HG03103 (cell line): ENCODE measurements around the gene PIH1D2.
"Not testable (repeated sequence)": the region's sequence is repeated elsewhere in the genome, so short reads cannot be mapped to it uniquely, and the experiment has no call there.

Experiments
- ATAC-seq: cut with Tn5 transposase; IDR thresholded peaks from one replicate; pipeline ENCODE4 v1.9.1; 2021; ENCODE audit warnings: low read depth; ENCODE audit not compliant: unreplicated experiment

The PIH1D2 gene, protein sequence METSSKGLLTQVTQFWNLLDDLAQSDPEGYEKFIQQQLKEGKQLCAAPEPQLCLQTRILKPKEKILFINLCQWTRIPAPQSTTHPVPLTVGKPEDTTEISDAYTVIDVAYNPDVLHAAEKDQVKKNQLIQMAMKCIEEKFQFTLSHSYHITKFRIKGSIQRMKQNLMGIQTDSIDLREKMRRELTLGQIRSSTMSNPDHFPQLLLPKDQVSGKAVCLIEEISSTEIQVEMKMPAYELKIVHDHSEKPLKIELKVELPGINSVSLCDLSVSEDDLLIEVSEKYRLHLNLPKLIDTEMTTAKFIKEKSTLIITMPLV

DNA sequence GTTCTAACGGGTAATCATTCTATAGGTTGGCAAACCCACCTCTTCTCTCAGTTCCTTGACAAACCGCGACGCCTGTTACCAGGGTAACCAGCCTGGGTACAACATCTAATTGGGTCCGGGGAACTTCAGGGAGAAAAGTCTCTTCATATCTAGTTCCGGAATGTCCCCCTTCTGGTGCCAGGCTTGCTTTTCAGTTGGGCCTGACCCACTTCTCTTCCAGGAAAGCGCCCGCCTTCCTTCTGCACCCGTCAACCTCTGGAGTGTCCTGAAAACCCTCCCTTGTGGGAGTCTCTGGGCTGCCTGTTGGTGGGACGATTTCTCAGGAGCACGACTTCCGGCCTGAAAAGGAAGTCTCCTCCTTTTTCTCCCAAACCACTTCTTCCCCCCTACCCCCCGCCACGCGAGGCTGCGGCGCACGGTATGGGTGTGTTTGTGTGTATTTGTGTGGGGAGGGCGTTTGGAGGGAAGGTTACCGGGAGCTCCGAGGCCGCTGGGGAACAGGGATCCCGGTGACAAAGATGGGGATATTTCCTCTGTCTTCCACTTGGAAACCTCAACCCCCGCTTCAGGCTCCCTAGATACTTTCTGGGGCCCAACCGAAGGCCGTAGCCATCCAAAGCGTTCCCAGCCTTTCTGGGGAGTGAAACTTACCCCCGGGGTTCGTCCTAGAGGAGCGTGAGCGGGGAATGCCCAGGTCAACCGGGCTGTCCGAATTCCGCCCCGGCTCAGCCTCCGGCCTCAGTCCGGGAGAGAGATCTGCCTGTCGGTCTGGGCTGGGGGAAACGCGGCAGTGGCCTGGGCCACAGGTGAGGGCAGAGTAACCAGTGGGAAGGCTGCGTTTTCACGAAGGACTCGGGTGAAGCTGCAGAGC lies at the start of gene PIH1D2, which contains the start of gene NKAPD1:
Gene PIH1D2, minus strand, starts transcription at position 77 of the 871 bp plus-strand sequence. CDS start 843 bp downstream, outside the sequence.
Gene NKAPD1, plus strand, starts transcription at position 359 of the 871 bp plus-strand sequence. CDS start 1,276 bp downstream, outside the sequence.
- peak; percentile 77 for ATAC-seq

DNA sequence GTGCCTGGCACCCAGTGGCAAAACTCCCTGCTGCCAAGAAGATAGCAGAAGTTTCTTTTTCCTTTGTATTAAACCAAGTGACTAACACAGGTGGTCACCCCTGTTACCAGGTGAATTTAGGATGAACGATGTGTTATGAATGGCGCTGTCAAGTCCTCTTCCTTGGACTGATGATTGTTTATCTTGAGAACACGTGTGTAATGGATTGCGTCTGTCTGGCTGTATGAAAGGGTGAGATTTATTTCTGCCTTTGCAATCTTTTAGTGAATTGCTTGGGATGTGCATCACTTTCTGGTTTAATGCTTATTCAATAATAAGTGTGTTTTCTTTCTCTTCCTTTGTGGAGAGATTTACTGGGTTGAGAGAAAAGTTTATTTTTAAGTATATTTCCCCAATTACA lies 49.3 kb upstream of the PIH1D2 start:
- ATAC-seq: no peak

DNA sequence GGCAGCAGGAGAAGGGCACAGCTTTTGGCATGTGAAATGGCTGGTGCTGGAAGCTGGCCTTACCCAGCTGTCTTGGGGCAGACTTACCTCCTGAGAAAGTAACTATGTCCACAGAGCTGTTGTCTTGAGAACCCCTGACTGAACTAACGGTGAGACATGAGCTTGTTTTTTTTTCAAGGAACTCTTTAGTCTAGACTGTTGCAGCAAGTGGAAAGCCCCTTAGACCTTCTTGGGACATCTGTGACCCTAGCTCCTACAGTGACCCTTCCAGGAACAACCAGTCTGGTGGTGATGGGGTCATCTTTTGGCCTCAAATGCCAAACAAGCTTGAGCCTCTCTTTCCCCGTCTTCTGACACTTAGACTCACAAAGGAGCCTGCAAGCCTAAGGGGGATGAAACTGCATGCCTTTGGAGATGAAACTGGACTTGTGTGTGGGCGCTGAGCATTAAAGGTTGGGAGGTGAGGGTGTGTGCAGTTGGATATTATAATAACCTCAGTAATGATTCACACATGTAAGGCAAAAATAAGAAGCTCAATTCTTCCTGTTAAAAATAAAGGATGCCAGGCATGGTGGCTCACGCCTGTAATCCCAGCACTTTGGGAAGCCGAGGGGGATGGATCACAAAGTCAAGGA lies 48.3 kb upstream of the PIH1D2 start:
- no peak for ATAC-seq

DNA sequence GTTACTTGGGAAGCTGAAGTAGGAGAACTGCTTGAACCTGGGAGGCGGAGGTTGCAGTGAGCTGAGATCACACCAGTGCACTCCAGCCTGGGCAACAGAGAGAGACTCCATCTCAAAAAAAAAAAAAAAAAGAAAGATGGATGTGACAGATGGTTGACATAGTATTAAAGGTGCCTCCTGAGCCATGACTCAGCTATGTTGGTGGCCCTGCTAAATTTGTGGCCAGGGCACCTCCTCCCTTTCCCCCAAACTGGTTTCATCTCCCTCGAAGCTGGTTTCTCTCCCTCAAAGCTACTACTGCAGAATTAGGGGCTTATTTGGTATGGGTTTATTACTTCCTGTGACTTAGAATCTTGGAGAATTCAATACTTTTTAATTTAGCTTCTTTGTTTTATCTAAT lies 44.4 kb upstream of the PIH1D2 start:
- ATAC-seq: no peak

DNA sequence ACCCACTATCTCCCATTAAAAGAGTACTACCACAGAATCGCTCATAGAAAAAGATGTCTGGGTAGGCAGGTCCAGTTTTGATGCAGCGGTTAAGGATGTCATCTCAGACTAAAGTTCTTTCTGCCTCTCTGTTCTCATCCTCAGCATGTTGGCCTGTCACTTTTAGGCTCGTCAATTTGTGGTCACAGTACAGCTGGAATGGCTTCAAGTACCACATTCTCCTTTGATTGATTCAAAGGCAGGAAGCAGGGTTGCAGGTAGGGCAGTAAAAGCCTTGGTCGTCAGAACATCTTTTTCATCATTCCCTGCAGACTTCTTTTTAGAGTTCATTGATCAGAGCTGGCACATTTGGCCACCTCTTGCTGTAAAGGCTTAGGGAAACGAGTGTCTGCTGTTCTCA lies 41.6 kb upstream of the PIH1D2 start:
- no peak for ATAC-seq

DNA sequence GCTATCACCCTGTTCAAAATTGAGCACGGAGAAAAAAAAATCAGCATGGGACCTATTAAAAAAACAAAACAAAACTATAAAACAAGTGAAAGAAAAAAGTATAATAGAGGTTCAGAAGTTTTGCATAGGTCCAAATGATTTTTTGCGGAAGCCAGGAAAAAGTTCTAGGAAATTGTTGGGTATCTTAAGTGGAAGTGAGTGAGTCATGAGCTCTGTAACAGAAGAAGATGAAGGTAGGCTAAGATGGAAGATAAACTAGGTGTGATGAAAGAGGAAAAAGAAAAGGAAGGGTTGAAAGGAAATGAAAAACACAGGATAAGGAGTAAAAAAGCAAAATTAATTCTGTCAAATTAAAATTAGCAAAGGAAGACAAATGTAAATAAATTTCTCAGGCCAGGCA lies 40.6 kb upstream of the PIH1D2 start:
- ATAC-seq: no peak

DNA sequence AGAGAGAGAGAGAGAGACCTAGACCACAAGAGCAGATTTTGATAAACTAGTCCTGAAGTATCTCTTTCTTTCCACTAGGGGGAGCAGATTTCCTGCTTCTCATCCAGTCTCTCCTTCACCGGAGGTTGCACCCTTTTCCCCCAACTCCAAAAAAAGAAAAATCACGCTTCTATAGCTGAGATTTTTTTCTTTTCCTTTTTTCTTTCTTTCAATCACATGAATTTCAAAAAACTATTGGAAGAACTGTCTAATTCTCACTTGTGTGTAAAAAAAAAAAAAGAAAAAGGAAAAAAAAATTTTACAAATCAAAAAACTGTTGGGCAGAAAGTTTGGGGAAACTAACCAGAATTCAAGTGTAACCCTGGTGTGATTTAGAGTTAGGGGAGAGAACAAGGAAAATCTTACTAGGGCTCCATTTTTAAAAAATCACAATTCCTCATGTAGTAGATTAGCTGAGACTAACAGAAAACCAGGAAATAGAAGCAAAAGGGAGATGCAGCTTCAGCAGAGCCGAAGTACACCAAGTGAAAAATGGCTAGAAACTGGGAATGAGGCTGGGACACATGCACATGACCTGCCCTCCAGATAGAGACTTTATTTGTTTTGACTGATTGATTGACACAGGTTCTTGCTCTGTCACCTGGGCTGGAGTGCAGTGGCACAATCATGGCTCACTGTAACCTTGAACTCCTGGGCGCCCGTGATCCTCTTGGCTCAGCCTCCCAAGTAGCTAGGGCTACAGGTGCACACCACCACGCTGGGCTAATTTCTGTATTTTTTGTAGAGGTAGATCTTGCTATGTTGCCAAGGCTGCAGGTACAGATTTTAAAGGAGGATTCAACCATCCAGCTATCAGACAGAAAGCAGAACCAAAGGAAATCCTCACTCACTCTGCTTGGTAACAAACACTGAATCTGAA lies 40.0 kb upstream of the PIH1D2 start:
- ATAC-seq: peak; percentile 74

DNA sequence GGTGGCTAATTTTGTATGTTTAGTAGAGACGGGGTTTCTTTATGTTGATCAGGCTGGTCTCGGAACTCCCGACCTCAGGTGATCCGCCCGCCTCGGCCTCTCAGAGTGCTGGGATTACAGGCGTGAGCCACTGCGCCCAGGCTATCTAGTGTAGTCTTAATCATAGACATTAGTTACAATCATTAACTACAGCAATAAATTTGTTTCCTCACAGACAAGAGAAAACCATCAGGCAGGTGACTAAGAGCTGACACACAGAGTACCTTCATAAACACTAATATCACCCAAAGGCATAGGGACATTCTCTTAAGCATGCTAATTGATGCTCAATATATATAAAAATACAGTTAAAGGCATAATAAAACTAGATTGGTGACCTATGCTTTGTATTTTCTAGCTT lies 32.3 kb upstream of the PIH1D2 start:
- no peak for ATAC-seq

DNA sequence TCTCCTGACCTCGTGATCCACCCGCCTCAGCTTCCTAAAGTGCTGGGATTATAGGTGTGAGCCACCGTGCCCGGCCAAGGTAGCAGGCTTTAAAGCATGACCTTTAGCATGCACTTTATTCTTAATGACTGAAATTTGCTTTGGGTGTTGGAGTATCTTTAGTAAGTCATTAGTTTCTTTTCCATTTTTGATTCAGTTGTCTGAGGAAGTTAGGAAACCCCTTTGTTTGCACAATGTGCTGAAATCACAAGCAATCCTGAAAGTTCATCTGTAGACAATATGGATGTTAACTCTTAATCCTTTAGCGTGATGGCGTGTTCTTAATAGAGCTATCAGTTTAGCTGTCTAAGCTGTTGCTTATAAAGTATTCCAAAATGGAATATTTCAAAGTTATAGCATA lies 29.6 kb upstream of the PIH1D2 start:
- ATAC-seq: no peak

DNA sequence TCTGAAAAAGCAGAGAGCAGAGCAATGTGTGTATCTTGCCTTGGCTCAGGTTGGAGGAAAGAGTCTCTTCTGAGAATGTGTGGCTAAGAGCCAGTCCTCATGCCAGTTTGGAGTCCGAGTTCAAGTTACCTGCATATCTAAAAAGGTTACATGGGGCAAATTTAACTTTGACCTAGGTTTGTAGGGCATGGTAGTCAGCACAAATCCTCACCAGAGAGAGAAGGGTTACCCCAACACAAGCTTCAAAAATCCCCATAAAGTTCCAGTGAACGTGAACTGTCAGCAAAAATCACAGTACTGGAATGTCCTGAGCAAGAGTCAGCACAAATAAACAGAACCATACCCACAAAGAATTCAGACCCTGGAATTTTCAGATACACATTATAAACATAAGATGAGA lies 26.6 kb upstream of the PIH1D2 start:
- ATAC-seq: no peak

DNA sequence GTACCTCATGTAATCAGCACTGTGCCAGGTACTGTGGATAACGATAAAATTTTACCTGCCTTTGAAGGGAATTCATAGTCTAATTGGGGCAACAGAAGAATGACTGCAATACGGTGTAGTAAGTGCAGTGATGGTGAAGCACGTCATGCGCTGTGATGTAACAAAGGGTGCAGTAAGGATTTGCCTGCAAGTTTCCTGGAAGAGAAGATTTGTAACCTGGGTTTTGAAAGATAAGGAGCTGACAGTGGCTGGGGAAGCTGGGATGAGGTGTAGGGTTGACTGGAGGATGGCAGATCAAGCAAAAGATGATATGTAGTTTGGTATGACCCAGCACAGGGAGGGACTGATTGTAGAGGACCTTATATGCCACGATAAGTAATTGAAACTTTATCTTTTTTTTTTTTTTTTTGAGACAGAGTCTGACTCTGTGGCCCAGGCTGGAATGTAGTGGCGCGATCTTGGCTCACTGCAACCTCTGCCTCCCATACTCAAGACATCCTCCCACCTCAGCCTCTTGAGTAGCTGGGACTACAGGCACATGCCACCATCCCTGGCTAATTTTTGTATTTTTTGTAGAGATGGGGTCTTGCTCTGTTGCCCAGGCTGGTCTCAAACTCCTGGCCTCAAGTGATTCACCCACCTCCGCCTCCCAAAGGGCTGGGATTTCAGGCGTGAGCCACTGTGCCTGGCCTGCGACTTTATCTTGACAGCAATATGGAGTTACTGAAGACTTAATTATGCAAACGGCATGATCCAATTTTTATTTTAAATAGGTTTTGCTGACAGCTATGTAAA lies 24.1 kb upstream of the PIH1D2 start:
- ATAC-seq: no peak

DNA sequence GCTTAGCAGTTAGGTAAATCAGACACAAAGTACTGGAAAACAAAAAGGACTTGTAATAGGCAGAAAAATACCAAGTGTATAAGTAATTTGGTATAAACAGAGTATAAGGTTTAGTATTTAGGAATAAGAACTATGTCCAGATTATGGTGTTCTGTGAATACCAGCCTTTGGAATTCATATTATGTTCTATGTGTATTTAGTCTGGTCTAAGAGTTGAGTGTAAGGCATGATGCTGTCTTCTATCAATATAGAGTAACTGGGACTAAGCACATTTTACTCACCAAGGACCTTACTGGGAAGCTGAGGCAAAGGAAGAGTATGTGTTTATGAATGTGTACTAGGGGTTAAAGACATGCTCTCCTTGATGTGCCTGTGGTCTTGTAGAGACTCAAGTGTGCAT lies 22.4 kb upstream of the PIH1D2 start:
- ATAC-seq: no peak

DNA sequence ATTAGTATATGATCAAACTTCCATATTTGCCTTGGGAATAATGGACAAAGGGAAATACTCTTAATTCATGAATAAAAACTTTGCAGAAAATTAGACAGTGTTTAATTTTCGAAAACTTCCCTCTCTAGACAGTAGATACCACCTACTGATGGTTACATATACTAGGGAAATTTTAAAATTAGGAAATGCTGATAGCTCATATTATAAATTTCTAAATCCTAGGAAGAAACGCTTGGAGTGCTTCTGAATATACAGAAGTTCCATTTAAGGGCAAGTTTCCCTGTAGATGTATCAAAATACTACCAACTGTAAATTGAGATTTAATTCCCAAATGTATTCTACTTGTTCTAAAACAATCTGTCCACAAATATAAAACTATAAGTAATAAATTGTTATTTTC lies 21.5 kb upstream of the PIH1D2 start:
- not testable (repeated sequence) for ATAC-seq

DNA sequence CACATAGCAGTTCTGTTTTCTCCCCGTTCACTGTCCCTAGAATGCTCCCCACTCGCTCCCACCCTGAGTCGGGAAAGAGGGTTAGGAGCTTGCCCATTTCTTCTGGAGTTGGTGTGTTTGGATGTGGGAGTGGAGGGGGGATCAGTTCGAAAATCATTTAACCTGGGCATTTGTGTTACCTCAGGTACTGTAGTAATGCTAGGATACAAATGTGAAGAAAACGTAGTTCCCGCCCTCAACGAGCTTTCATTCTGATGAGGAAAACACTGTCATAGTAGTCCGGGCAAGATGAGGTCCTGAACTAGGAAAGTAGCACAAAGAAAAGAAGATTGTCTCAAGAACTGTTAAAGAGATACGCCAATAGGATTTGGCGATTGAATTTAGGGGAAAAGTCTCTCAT lies 13.4 kb upstream of the PIH1D2 start:
- ATAC-seq: peak; percentile 12

DNA sequence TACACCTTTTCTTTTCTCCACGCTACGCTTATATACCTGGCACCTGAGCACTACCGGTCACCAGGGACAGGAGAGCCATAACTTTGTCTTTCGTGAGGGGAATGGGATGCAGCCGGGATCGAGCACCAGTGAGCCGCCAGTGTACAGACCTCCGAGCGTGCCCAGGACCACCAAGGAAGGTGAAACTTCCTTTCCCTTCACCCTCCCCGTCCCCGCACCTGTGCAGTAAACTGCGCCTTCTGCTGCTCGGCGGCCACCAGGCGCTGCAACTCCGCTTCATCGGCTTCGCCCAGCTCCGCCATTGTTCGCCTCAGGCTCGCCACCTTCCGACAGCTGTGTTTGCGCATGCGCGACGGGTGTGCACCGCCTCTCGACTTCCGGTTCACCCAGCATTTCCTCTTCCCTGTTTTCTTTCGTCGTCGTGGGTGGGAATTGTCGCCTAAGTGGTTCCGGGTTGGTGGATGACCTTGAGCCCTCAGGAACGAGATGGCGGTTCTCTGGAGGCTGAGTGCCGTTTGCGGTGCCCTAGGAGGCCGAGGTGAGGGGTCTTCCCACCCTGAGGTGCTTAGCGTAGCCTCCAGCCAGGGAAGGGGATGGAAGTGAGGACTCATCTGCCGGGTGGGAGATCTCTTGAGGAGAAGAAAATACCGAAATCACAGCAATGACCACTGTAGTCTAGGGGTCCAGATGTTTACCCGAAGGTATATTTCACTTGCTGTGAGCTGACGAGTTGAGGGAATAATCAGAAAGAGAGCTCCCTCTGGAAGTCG lies 12.8 kb upstream of the PIH1D2 start, which contains the start of the genes SDHD and TIMM8B:
Gene SDHD, plus strand, starts transcription at position 452 of the 770 bp plus-strand sequence. Its CDS starts 35 bp downstream, at position 487.
Gene TIMM8B, minus strand, starts transcription at position 335 of the 770 bp plus-strand sequence. Its CDS starts 33 bp downstream, at position 302.
- peak; percentile 91 for ATAC-seq

DNA sequence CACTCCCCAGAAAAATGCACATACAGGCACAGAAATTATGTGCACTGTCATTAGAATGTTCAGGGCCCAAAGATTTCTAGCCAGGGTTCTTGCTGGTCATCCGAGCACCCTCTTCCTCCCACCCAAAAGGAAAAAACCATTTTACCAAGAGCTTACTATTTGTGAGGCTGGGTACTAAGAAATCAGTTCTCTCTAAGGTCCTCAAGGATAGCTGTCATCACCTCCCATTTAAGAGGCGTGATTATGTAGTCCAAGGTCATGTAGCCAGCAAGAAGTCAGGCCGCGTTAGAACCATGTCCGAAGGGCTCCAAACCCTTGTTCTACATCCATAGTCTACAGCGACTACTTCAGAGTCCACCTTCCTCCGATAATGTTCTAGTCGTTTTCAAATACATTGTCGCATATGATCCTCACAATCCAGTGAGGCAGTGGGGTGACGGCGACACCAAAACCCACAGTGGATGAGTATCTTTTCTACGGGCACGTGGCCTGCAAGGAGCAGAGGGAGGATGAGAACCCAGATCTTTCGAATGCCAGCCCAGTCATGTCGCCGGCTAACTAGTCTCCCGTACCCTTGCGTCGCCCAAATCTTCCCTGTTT lies 12.1 kb upstream of the PIH1D2 start:
- peak; percentile 9 for ATAC-seq

DNA sequence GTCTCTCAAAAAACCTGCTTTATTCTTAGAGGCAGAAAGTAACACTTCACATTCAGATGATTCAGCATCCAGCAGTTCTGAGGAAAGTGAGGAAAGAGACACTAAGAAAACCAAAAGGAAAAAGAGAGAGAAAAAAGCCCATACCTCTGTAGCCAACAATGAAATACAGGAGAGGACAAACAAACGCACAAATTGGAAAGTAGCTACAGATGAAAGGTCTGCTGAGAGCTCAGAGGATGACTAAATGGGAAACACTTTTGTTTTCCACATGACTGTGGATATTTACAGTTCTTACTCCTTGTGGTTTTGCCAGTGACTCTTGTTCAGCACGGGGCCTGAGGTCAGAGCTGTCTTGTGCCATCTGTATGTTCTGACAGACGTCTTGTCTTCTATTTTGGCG lies 8.9 kb upstream of the PIH1D2 start:
- ATAC-seq: no peak

DNA sequence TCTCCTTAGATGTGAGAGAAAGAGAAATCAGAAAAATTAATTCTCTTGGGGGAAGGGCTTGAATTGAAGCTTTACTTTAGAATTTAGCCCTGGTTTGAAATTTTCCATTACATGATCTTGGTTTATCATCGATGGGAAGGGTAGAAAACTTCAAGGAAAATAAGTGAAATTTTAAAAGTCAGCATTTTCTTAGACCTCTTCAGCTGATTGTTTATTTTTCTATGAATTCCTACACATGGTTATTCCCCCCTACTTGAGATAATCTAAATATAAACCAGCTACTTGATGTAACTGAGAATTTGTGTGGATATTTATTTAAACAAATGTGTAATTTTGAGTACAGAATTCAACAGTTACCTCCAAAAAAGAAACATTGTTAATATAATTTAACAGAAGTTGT lies 10.9 kb downstream of the PIH1D2 start:
- no peak for ATAC-seq
